IPS-18a (cell line): ENCODE data around the gene BRWD1.
"Not testable (repeated sequence)": the region's sequence is repeated elsewhere in the genome, so short reads cannot be mapped to it uniquely, and the experiment has no call there.

Experiments
- H3K27ac ChIP-seq: one replicate; pipeline ENCODE4 v1.5.1; 2013; ENCODE audit warnings: low read length
- H3K27me3 ChIP-seq: one replicate; pipeline ENCODE4 v1.6.1; 2013; ENCODE audit warnings: mild to moderate bottlenecking, low read length; ENCODE audit not compliant: control insufficient read depth, insufficient read depth
- H3K36me3 ChIP-seq: one replicate; pipeline ENCODE4 v1.6.1; 2013; ENCODE audit warnings: low read depth, low read length; ENCODE audit not compliant: control insufficient read depth
- H3K4me1 ChIP-seq: one replicate; pipeline ENCODE4 v1.6.1; 2013; ENCODE audit warnings: low read depth, low read length; ENCODE audit not compliant: control insufficient read depth
- H3K4me3 ChIP-seq: one replicate; pipeline ENCODE4 v1.5.1; 2013; ENCODE audit warnings: low read length
- H3K9ac ChIP-seq: one replicate; pipeline ENCODE4 v1.6.1; 2013; ENCODE audit warnings: mild to moderate bottlenecking, low read length, moderate library complexity
- H3K9me3 ChIP-seq: one replicate; pipeline ENCODE4 v1.6.1; 2013; ENCODE audit warnings: low read depth, low read length; ENCODE audit not compliant: control insufficient read depth

Gene BRWD1

GRCh38 chr21:39263372-39263771 is 50.1 kb downstream of the BRWD1 start:
- Histone ChIP-seq H3K9ac (no peak overlapping the region), H3K4me1 (no peaks in the 10 kb centered on the region), H3K9me3 (no peaks in the 10 kb centered on the region), H3K4me3 (no peak overlapping the region), H3K36me3 (peaks cover 63% of the 10 kb centered on the region), H3K27me3 (no peaks in the 10 kb centered on the region), H3K27ac (no peak overlapping the region)

GRCh38 chr21:39258207-39258606 is 55.2 kb downstream of the BRWD1 start:
- no peak overlapping the region for H3K4me3 ChIP-seq
- H3K27me3 ChIP-seq = no peaks in the 10 kb centered on the region
- H3K4me1 ChIP-seq = no peaks in the 10 kb centered on the region
- H3K27ac ChIP-seq = no peak overlapping the region
- H3K9ac ChIP-seq = no peak overlapping the region
- H3K9me3 ChIP-seq = no peaks in the 10 kb centered on the region
- peaks cover 57% of the 10 kb centered on the region for H3K36me3 ChIP-seq

DNA sequence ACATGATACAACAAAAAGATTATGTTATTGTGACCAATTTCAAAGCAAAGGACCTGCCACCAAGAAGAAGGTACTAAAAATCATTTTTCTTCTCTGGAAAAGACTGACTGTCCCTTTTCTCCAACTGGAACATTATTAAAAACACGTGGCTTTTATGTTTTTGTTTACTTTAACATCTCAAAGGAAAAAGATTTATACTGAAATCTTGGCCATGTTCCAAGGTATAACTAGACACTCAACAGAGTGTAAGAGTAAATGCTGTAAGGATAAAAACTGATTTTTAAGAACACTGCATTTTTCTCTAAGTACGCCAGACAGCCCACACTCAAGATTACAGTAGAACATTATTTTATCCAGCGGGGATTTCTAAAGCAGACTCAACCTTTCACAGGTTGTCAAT is 62.1 kb downstream of the BRWD1 start:
- no peaks in the 10 kb centered on the region for H3K9me3 ChIP-seq
- no peak overlapping the region for H3K27ac ChIP-seq
- no peak overlapping the region for H3K4me3 ChIP-seq
- H3K4me1 ChIP-seq = no peaks in the 10 kb centered on the region
- H3K27me3 ChIP-seq = no peaks in the 10 kb centered on the region
- H3K9ac ChIP-seq = no peak overlapping the region
- peaks cover 59% of the 10 kb centered on the region for H3K36me3 ChIP-seq

DNA sequence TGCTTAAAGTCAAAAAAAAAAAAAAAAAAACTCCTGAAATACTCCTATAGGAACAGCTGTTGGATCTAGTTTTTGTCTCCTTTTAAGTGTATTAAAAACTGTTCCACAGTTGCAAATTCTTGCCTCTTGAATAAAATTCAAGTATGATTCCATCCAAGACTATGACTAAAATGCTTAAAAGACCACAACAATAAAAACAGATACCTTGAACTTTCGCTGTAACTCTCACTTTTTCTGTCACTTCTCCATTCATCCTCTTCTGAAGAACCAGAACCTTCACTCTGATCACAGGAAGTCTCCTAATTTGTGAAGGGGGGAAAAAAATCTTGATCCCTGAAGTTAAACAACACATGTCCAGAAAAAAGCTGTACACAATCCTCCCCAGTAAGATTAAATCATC is 75.2 kb downstream of the BRWD1 start:
- Histone ChIP-seq H3K9me3 (no peaks in the 10 kb centered on the region), H3K36me3 (peaks cover 62% of the 10 kb centered on the region), H3K27me3 (no peaks in the 10 kb centered on the region), H3K27ac (no peak overlapping the region), H3K4me3 (no peak overlapping the region), H3K9ac (no peak overlapping the region), H3K4me1 (no peaks in the 10 kb centered on the region)

DNA sequence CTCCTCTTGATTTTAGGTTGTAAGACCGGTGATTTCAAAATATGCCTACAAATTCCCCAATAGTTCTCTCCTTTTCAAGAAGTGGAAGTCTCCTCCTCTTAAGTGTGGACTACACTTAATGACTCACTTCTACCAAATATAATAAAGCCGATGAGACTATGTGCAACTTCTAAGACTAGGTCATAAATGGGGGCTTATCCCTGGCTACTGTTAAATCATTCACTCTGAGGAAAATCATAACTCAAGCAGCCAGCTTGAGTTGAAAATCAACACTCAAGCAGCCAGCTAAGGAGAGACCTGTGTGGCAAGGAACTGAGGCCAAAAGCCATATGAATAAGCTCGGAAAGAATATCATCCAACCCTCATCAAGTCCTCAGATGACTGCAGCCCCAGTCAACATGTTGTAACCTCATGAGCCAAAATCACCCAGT is 80.6 kb downstream of the BRWD1 start:
- H3K36me3 ChIP-seq = peaks cover 77% of the 10 kb centered on the region
- H3K9ac ChIP-seq = no peak overlapping the region
- no peaks in the 10 kb centered on the region for H3K27me3 ChIP-seq
- no peaks in the 10 kb centered on the region for H3K4me1 ChIP-seq
- no peak overlapping the region for H3K4me3 ChIP-seq
- H3K27ac ChIP-seq = no peak overlapping the region
- no peaks in the 10 kb centered on the region for H3K9me3 ChIP-seq

- Histone ChIP-seq H3K4me3 (no peak overlapping the region), H3K4me1 (no peaks in the 10 kb centered on the region), H3K36me3 (peaks cover 63% of the 10 kb centered on the region), H3K27ac (no peak overlapping the region), H3K9me3 (no peaks in the 10 kb centered on the region), H3K9ac (no peak overlapping the region), H3K27me3 (no peaks in the 10 kb centered on the region)
Observed at GRCh38 chr21:39224930-39225329, 88.5 kb downstream of the BRWD1 start.

DNA sequence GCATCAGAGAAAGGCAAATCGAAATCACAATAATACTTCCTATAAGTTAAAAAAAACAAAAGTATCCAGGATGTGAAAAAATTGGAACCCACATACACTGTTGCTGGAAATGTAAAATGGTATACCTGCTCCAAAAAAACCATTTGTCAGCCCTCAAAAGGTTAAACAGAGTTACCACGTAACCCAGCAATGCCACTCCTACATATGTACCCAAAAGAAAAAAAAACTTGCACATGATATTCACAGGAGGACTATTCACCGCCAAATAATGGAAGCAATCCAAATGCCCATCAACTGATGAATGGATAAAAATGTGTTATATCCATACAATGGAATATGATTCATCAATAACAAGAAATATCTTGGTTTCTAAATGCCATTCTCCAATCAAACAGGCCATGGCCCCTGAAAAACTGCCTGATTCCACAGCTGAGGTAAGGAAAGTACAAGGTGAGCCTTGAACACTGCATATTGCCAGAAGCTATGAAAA is 91.4 kb downstream of the BRWD1 start:
- Histone ChIP-seq H3K9ac (no peak overlapping the region), H3K36me3 (peaks cover 49% of the 10 kb centered on the region), H3K4me1 (no peaks in the 10 kb centered on the region), H3K27me3 (no peaks in the 10 kb centered on the region), H3K27ac (no peak overlapping the region), H3K9me3 (no peaks in the 10 kb centered on the region), H3K4me3 (no peak overlapping the region)

DNA sequence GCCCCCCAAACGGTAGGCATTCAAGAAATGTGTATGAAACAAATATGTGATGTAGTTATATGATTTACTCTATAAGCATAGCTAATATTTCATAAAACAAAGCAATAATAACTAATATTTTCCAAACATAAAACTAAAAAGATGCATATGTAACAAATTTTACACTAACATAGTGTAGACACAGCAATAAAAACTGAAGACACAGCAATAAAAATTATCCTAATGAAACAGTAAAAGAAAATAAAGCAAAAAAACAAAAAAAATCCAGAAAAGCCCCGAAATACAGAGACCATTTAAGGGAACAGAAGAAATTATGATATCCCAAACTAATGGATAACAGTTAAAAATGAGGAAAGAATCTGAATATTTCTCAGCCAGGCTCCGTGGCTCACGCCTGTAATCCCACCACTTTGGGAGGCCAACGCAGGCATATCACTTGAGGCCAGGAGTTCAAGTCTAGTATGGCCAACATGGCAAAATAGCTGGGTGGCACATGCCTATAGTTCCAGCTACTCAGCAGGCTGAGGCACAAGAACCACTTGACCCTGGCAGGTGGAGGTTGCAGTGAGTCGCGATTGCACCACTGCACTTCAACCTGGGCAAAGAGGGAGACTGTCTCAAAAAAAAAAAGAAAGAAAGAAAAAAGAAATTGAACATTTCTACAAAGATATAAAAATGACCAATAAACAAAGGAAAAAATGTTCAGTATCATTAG is 92.0 kb downstream of the BRWD1 start:
- Histone ChIP-seq H3K27ac (no peak overlapping the region), H3K9ac (no peak overlapping the region), H3K27me3 (no peaks in the 10 kb centered on the region), H3K9me3 (no peaks in the 10 kb centered on the region), H3K4me1 (no peaks in the 10 kb centered on the region), H3K36me3 (peaks cover 49% of the 10 kb centered on the region), H3K4me3 (no peak overlapping the region)

GRCh38 chr21:39220875-39221274 is 92.6 kb downstream of the BRWD1 start:
- not testable (repeated sequence) for H3K27me3 ChIP-seq, H3K4me1 ChIP-seq, H3K27ac ChIP-seq, H3K4me3 ChIP-seq, H3K9ac ChIP-seq, H3K9me3 ChIP-seq
- H3K36me3 ChIP-seq = peaks cover 49% of the 10 kb centered on the region

GRCh38 chr21:39220150-39220549 is 93.3 kb downstream of the BRWD1 start:
- H3K9ac ChIP-seq = no peak overlapping the region
- H3K9me3 ChIP-seq = no peaks in the 10 kb centered on the region
- H3K36me3 ChIP-seq = peaks cover 51% of the 10 kb centered on the region
- H3K4me3 ChIP-seq = no peak overlapping the region
- H3K4me1 ChIP-seq = no peaks in the 10 kb centered on the region
- H3K27ac ChIP-seq = no peak overlapping the region
- H3K27me3 ChIP-seq = no peaks in the 10 kb centered on the region

- no peaks in the 10 kb centered on the region for H3K4me1 ChIP-seq
- H3K27ac ChIP-seq = no peak overlapping the region
- H3K27me3 ChIP-seq = no peaks in the 10 kb centered on the region
- H3K9ac ChIP-seq = no peak overlapping the region
- peaks cover 42% of the 10 kb centered on the region for H3K36me3 ChIP-seq
- no peak overlapping the region for H3K4me3 ChIP-seq
- H3K9me3 ChIP-seq = no peaks in the 10 kb centered on the region
Observed at GRCh38 chr21:39218082-39218409, 95.4 kb downstream of the BRWD1 start.

DNA sequence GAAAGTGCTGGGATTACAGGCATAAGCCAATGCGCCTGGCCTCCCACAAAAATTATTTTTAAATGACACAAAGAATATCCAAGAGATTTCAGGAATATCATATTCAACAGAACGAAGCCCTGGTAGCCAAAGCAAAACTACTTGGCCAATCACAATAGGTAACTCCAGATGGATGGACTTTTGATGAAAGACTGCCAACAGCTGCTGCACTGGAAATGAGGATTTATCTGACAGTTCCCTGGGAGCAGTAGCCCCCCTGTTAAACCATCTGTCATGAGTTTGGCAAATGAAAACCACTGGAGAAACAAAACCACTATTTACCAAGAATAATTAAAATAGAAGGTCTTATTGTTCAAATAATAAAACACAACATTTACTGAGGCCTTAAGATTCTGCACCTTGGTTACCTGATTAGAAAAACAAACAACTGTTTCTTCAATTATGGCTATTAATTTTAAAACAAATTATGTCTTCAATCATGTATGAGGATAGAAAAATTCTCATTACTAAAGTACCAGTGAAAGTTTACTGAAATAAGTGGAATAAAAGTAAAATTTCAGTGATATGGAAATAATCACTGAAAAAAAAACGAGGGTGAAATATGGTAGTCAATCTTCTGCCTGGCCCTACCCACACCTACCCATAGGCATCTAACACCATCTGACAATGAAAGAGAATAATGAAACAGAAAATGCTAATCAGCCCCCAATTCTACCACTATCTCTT is 95.9 kb downstream of the BRWD1 start:
- no peaks in the 10 kb centered on the region for H3K9me3 ChIP-seq
- H3K4me3 ChIP-seq = no peak overlapping the region
- no peaks in the 10 kb centered on the region for H3K27me3 ChIP-seq
- peaks cover 42% of the 10 kb centered on the region for H3K36me3 ChIP-seq
- H3K27ac ChIP-seq = no peak overlapping the region
- no peak overlapping the region for H3K9ac ChIP-seq
- no peaks in the 10 kb centered on the region for H3K4me1 ChIP-seq
